GM18526 (cell line): ENCODE data around the gene COBL.

Source experiments
- POLR2A ChIP-seq: IDR thresholded peaks from 3 replicates; pipeline ENCODE4 v1.6.1; 2011; ENCODE audit not compliant: insufficient read length; ENCODE audit errors: extremely low read depth

COBL gene

DNA sequence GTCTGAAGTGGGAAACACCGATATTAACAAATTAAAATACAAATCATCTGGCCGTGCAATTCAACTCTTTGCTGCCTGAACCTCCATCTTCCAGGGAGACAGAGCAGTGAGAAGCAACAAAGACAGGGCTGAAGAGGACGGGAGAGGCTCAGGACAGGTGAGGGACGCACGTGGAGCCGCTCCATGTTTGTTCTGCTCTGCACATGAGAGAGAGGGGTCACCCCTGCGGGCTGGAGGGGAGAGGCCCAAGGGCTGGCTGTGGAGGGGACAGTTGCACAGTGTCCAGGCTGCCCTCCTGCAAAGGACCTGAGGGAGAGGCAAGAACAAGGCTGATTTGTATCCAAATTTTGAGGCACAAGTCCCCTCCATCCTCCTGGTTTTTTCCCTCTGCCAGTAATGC, 41.7 kb downstream of the COBL start:
- no peak for TF ChIP-seq POLR2A

DNA sequence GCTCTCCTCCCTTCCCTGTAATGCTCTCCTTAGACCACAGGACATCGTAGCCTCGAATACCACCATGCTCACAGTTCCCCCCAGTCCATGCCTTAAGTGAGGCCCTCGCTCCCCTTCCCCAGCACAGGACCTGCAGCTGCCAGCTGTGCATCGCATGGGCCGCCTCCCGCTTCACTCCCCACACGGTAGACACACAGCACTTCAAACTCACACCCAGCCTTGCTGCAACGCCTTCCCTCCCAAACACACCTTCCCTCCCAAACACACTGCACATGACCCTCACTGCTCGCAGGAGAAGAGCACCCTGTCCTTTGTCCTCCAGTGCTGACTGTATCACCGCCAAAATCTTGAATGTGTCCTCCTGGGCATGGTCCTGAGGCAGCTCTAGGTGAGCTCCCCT, 42.6 kb downstream of the COBL start:
- TF ChIP-seq POLR2A: no peak

DNA sequence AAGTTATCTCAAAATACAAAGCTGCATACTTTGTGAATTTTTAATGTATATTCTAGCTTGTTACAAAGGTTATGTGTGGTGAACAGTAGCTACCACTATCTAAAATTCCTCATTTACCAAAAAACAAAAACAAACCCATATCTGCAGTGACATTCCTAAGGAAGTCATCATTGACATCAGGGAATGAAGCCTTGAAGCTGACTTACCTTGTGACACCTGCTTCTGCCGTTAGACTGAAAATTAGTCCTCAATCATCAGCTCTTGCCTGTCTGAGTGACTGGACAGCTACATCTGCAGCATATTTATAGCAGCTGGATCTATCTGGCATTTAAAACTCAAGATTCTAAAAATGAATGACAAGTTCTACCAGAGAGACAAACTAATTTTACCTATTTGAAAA, 43.2 kb downstream of the COBL start:
- no peak for TF ChIP-seq POLR2A

DNA sequence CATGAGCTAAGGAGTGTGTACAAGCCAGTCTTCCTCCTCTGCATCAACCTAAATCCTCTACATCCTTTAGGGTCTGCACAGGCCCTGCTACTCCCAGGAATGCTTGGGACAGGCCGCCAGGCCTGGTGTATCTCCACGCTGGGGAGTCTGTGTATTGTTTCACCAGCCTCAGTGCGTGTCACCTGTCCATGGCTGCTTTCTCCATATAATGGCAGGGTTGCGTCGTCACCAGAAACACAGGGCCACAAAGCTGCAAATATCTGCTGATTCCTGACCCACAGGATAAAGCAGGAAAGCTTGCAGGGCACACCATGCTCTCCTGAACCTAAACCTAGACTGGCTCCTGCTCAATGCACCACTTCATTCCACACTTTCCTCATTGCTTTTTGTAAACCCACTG, 45.6 kb downstream of the COBL start:
- TF ChIP-seq POLR2A: no peak

DNA sequence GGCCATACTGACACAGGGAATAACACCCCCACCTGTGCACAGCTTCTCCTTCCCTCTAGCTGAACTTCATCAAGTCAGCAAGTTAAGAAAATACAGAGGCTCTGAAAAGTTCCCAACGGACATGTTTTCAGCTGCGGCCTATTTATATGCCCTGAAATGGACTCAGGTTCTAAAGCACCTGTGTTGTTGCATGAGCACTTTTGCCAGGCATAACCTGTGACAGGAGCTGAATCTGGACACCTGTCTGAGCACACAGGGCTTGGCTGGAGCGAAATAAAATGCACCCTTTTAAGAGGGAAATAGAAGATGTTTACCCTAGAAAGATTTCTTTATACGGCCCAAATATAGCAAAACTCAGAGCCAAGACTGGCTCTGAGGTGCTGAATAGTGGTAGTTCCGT, 46.7 kb downstream of the COBL start:
- TF ChIP-seq POLR2A: no peak

DNA sequence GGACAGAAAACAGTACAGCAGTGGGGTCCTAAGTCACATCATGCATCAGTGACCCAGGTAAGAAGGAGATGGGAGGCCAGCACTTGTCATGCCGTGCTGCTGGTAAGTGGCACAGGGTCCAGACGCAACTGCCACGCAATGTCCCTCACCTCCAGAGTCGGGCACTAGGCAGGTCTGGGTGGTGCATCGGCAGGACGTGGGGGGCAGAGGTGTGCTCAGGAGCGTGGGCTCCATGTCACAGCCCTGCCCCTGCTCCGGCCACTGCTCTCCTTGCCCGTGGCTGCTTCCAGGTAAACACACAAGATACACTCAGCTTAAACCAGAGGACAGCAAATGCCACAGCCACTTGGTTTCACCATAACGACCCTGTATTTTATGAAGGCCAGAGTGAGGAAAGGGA, 47.3 kb downstream of the COBL start:
- no peak for TF ChIP-seq POLR2A

DNA sequence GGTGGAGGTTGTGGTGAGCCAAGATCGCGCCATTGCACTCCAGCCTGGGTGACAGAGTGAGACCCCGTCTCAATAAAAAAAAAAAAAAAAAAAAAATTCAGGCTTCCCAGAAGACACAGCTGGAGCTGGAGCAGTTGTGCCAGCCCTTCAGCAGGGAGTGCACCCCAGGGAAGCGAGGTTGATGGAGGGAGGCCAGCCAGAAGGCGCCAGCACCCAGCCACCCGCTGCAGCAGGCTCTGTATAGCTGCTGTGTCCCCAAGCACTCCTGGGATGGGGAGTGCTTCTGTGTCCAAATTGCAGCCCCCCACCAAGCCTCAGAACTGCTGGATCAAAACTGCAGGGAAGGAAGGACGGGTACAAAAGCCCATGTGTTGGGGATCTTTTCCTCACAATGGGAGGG, 47.8 kb downstream of the COBL start:
- no peak for TF ChIP-seq POLR2A

DNA sequence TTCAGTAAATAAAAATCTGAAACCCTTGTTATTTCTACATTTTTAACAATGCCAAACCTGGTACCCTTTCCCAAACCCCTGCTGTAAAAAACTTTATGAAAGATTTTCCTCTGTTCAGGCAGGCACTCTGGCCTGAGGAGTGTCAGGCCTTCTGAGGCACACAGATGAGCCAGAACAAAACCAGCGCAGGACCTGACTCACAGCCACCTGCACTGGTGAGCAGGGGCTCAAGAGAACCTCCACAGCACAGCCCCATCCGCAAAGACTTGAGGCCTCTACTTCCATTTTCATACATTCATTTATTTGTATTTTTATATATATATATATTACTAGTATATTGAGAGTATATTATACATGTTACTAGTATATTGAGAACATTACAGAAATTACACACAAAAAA, 49.4 kb downstream of the COBL start:
- TF ChIP-seq POLR2A: no peak

DNA sequence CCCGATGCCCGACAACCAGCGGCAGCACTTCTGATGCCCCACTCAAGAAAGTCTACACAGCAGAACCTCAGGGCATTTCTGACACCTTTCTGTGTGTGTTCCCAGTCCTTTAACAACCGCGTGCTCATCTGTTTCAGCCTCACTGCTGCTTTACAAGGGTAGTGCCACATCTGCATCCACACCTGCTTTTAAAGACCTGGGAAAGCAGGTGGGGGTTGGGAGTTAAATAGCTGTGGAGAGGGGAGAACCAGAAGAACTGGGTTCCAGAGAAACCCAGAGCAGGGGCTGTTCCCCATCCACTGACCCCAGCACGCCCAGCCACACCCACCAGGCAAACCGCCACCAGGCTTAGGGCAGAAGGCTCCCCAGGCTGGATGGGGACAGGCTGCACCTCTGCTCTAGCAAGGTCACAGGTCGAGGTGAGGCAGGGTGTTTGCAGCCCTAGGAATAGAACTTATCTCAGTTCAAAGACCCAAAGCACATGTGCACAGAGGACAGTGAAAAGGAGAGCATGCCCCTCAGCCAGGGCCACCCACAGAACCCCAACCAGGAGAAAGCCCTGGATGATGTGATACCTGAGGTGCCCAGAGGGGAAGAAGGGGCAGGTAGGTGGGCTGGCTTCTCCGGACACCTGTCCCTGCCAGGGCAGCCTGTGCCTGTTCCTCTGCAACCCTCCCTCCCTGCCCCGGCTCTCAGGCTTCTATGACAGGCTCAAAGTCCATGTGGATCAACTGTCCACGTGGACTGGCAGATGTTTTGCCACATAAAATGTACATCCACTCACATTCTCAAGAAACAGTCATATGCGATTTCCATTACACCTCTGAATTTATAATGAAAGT, 51.3 kb downstream of the COBL start:
- TF ChIP-seq POLR2A: no peak

DNA sequence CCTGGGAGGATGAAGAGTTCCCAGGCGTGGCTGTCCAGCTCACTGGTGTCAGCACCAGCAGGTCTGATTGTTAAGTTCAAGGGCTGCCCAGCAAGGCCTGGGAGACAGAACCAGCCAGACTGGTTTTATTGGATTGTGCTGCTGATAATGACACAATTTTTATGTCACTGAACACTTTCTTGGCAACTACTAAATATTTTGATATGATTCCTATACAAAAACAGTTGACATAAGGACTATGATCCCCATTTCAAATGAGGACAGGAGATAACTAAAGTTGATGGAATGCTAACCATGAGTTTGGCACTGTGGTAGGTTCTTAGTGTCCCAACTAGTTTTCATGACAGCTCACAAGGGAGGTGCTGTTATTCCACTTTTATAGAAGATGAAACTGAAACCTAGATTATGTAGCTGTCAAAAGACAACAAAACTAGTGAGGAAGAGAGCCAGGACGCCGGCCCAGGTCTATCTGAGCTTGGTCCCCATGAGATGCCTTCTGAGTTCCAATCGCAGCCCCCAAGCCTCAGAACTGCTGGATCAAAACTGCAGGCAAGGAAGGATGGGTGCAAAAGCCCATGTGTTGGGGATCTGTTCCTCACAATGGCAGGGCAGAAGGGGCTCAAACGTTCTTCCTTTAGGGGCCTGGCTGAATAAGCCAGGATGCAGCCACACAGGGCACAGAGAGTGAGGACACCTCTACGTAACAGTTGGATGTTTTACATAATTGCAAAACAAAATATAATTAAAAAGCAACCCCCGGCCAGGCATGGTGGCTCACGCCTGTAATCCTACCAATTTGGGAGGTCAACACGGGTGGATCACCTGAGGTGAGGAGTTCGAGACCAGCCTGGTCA, 52.8 kb downstream of the COBL start:
- TF ChIP-seq POLR2A: no peak

DNA sequence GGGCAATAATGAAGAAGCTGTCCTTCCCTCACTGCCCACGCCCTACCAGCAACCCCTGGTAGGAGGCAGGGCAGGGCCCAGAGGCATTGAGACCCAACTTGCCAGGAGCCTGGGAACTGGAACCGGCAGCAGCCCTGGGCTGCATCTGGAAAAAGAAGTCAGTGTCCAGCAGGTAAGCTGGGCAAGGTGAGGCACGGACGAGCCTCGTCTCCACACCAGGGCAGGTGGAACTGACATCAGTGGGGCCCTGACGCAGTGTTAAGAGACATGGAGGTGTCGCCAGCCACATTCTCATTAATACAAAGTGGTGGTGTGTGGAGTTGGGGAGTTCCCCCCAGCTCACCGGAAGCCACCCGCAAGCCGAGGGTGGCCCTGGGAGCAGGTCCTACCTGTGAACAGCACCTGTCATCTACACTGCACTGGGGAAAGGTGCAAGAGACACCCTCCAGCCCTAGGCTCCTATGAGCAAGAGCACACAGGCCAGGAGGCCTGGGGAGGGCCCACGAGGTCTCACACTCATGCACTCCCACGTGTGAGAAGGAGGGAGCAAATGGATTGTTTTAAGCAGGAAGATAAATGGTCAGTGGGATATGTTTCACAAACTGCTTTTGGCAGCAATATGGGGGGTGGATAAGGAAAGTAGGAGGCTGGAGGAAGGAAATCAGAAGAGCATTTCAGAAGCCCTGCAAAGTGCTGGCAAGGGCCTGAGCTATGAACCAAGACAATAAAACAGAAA, 53.6 kb downstream of the COBL start:
- TF ChIP-seq POLR2A: no peak

DNA sequence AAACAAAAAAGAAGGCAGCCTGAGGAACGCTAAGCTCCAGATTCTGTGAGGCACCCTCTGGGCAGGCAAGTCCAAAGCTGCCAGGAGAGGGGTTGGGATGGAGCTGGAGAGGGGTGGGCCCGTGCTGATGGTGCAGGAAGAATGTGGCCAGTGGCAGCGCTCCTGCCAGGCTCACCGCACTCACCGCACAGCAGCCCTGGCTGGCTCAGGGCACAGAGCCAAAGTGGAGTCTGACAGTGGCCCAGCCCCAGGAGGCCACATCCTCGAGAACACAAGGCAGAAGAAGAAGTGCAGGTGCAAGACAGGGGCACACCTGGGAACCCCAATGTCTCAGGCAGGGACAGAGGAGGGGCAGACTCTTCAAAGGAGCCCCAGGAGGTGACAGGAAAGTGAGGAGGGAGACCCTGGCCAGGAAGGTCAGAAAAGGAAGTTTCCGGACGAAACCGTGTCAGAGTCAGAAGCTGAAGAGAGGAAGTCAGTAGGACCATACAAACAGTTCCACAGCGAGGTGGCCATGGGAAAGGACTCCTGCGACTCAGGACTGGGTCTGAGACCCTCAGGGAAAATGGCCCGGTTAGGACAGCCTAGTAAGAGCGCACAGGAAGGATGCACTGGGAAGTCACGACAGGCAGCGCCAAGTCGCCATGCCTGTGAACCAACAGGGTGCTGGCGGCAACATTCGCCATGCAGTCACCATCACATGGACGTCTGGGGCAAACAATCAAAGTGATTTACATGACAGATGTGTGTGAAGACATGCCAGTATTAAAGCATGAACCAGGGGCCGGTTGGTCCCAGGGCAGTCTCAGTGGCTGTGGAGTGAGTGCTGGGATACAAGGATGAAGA, 54.4 kb downstream of the COBL start:
- TF ChIP-seq POLR2A: no peak

DNA sequence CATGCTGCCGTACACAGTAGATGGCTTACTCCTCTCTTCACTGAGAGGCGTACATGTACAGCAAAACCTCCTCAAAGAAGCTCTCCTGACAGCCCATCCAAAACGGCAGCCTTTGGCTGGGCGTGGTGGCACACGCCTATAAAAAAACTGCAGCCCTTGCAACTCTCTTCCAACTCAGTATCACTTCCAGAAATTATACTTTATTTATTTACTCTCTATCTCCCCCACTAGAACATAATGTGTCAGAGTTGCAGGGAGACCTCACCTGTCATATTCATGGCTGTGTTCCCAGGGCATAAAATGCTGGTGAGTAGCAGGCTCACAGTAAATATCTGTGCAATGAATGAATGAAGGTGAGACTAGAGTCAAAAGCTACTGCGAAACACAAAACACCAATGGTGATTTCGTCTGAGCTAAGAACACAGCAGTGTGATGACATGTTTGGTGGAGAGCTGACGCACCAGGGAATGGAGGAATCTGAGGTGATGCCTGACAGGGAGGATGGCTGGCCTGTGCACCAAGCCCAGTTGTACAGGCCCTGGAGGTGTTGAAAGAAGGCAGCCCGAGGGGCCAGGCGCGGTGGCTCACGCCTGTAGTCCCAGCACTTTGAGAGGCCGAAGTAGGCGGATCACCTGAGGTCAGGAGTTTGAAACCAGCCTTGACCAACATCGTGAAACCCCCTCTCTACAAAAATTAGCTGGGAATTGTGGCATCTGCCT, 55.3 kb downstream of the COBL start:
- no peak for TF ChIP-seq POLR2A

DNA sequence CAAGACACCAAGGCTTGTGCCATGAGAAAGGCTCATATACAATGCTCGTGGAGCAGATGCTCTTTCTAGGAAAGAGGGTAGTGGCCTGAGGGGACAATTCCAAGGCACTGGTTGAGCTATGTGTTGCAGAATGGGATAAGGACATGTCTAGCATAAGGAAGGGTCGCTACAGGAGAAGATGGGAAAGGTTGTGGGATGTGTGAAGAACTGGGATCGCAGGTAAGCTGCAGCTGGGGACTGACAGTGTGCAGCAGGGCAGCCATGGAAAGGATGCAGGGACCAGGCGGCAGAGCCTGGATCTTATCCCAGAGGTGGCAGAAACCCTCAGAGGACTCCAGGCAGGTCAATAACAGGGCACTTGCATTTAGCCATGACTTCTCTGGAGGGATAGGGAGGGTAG, 56.1 kb downstream of the COBL start:
- no peak for TF ChIP-seq POLR2A
